ENCODE results near the gene NFKBIE. TPM values are rescaled to one million over a fixed set of nuclear protein-coding genes. Genes with fewer than 3 reads are reported as not detected.

NFKBIE gene
- total and polyA plus RNA-seq, 2 experiments from 2014 or later, result 14.6 to 25.9 TPM

GRCh38 chr6:44245391-44245911 is 19.9 kb downstream of the NFKBIE start:
- Histone ChIP-seq H3F3A (replicated peaks; ENCODE audit: low read depth) (peaks cover 43% of the 10 kb centered on the region), H3K4me1 (ENCODE audit: insufficient read depth) (peaks cover 25% of the 10 kb centered on the region), H3K27ac (ENCODE audit: low read depth) (peak overlapping the region; percentile 69; the same call in 1 of the 2 replicates), H3K4me3 (peak overlapping the region; percentile 100), H2AFZ (peak overlapping the region; percentile 90), H3K27me3 (ENCODE audit: insufficient read depth) (no peaks in the 10 kb centered on the region), H3K79me2 (replicated peaks; ENCODE audit: insufficient read depth) (peaks cover 40% of the 10 kb centered on the region), H3K4me2 (peak overlapping the region; percentile 87), H4K20me1 (replicated peaks; ENCODE audit: insufficient read depth) (peaks cover 33% of the 10 kb centered on the region), H3K36me3 (ENCODE audit: insufficient read depth) (peaks cover 26% of the 10 kb centered on the region), H3K9me2 (ENCODE audit: insufficient read depth) (no peaks in the 10 kb centered on the region)
- peak overlapping the region; percentile 22 for H3K27ac Mint-ChIP-seq
- peak overlapping the region; percentile 100 for H3K4me3 Mint-ChIP-seq
- peaks cover 63% of the 10 kb centered on the region for H3K27me3 Mint-ChIP-seq (ENCODE audit: insufficient read depth, low read depth, poor library complexity)
- TF ChIP-seq ZNF114 (CRISPR knock-in tag; IDR thresholded peaks at IDR 0.05), result no peak
- no peak for TF ChIP-seq STAT1 (IDR thresholded peaks at IDR 0.05; ENCODE audit: unreplicated experiment)
- no peak for TF ChIP-seq CTCF (conservative IDR thresholded peaks at IDR 0.05; ENCODE audit: low read depth in 2 of 2)
- no peak for TF ChIP-seq POLR2AphosphoS5 (IDR thresholded peaks at IDR 0.05; ENCODE audit: low read depth)
- no peak for TF ChIP-seq JUNB (IDR thresholded peaks at IDR 0.05; ENCODE audit: unreplicated experiment)
- no peak for TF ChIP-seq EZH2phosphoT487 (IDR thresholded peaks at IDR 0.05; ENCODE audit: unreplicated experiment)
- TF ChIP-seq ZNF462 (CRISPR knock-in tag; IDR thresholded peaks at IDR 0.05), result no peak
- no peak for TF ChIP-seq NANOG (IDR thresholded peaks at IDR 0.05; ENCODE audit: borderline replicate concordance)
- no peak for TF ChIP-seq CREB1 (CRISPR knock-in tag; IDR thresholded peaks at IDR 0.05; ENCODE audit: low read depth)
- TF ChIP-seq ETS1 (IDR thresholded peaks at IDR 0.05), result no peak
- no peak for TF ChIP-seq REST (IDR thresholded peaks at IDR 0.05; ENCODE audit: unreplicated experiment)
- no peak for TF ChIP-seq ZNF331 (CRISPR knock-in tag; IDR thresholded peaks at IDR 0.05; ENCODE audit: low read depth)
- TF ChIP-seq EZH2 (IDR thresholded peaks at IDR 0.05; ENCODE audit: low read depth, unreplicated experiment), result no peak
- no peak for DNase-seq (ENCODE audit: low spot score)
- H3K9me3 Mint-ChIP-seq, result peaks cover 13% of the 10 kb centered on the region
- H3K4me1 Mint-ChIP-seq, result peaks cover 31% of the 10 kb centered on the region
- no peak for ATAC-seq
- H3K36me3 Mint-ChIP-seq (ENCODE audit: low read depth), result peaks cover 35% of the 10 kb centered on the region

Measured in GM23338 (cell line).